Amniotic epithelial cell (primary cell): ENCODE measurements around the gene GJC2.
"Not testable (repeated sequence)": the region's sequence is repeated elsewhere in the genome, so short reads cannot be mapped to it uniquely, and the experiment has no call there.

Experiments used
- DNase-seq: peaks from one replicate; pipeline ENCODE4 v3.0.0-alpha.2; 2010; ENCODE audit warnings: low read depth

GJC2 gene

DNA sequence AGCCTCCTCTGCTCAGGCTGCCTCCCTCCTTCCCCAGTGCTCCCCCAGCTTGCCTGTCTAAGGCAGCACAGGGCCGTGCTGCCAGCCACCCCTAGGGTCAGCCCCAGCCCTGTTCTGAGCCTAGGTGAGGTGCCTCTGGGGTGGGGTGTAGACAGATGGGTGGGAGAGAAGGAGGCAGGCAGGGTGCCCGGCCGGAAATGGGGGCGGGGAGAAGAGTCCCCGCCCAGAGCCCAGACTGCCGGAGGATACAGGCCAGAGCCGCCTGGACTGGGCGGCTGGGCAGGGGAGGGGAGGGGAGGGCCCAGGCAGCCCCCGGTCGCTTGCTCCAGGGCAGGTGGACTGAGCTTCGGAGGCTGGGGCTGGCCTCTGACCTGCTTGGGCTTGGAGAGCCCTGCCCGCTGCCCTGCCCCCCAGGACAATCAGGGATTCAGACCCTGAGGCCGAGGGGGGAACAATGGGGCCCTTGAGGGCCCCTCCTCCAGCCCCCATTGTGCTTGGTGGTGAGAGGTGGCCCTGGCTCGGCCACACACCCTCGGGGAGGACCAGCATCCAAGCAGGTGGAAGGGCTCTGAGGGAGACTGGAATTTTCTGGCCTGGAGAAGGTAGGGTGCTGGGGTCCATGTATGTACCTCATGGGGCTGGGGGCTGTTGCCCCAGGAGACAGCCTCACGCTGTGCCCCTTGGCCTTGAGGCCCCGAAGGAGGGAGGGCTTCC, at the start of gene GJC2:
TSS of gene GJC2 (plus strand) at position 525 of the 714 bp plus-strand sequence. CDS start 7,829 bp downstream, outside the sequence.
- no peak for DNase-seq

DNA sequence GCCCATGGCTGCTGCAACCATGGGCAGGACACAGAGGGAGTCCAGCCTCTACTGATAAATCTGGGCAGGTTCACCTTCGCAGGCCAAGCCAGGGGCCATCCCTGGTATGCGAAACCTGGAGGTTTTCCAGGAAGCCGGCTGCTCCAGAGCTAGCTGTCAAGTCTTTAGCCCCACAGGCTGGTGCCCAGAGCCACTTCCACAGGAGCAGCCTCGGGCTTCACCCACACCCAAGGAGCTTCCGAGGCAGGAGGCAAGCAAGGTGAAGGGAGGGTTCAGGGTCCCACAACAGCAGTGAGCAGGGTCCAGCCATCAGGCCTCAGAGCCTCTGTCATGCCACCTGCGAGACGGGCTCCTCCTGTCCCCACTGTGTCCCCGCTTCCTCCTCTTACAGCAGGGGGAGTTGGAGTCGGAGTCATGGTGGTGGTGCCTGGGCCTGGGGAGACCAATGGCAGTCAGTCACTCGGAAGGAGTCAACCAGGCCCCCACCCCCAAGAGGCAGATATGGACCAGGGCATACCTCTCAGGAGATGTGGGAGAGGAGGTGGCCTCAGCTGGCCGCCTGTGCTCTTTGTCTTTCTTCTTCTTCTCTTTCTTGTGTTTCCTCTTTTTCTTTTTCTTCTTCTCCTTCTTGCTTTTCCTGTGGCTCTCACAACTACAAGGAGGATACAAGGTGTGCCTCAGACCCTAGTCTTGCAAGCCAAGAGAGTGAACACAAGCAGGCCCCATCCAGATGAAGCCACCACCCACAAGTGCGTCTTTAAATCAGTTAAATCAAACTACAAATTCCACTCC, 48.7 kb upstream of the GJC2 start:
- DNase-seq = no peak

DNA sequence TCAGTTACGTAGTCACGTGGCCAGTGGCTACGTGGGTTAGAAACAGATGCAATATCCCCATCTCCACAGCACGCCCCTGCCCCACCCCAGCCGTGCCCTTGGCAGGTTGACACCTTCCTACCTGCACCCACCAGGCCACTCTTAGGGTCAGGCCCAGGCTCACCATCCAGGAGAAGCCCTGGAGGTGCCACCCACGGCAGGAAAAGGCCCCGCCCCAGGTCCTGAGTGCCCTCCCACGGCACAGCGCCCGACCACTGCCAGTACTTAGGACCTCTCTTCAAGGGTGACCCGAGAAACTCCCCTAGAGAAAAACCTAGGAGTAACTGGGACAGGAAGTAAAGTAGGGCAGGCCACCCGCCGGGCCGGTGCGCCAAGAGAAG, 48.1 kb upstream of the GJC2 start:
- no peak for DNase-seq

DNA sequence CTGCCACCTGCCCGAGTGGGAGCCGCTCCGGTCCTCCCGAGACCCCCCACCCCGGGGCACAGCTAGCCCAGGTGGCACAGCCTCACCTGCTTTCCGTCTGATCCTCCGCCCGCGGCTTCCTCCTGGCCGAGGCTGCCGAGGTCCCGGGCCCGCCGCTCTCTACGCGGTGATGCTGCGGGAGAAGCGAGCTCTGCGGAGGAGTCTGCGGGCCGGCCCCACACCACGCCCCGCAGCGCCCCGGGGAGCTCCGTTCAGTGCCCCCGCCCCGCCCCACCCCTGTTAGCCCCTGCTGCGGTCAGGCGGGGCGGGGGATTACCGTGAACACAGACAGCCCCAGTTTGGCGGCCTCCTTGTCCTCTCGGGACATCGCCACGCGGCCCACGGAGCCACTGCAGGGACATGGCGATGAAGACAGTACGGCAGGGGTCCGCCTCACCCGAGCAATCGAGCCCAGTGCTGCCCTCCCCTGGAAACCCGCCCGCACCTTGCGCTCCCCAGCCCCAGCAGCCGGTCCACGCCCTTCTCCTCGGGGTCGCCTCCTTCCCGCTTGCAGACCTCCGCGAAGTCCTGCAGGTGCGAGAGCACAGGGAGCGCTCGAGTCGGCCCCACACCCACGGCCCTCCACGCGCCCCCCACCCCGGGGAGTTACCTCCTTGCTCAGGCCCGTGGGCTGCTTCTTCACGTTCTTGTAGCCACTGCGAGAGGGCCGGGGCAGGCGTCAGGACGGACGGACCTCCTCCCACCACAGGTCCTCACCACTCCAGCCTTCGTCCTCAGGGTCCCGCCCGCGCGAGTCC, 47.5 kb upstream of the GJC2 start:
- DNase-seq = no peak

DNA sequence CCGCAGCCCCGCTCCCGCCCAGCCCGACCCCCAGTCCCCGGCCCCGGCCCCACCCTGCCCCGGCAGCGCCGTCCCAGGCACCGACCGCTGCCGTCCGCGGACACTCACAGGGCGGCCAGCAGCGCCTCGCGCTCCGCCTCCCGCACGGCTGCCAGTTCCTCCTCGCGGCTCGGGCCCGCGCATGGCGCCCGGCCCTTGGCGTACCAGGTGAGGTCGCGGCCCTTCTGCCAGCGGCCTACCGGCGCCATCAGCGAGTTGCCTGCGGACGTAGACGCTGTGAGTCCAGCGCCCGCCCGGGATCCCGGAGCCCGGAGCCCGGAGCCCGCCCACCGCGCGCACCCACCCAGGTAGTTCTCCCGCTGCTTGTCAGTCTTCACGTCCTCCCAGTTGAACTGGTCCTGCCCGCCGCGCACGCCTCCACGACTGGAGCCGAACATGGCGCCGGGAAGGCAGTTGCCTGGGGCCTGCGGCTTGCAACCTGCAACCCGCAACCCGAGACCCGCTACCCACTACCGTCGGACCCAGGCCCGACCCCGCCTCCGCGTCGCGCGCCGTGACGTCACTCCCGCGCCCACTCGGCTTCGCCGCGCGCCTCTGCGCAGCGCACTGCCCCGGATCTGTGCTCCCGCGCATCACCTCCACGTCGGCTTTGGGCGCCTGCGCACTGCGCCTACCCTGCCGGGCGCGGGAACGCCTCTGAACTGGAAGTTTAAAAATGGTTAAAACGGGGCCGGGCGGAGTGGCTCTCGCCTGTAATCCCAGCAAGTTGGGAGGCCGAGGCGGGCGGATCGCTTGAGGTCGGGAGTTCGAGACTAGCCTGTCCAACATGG, 46.7 kb upstream of the GJC2 start, which contains the start of gene C1orf35:
TSS of gene C1orf35 (minus strand) at position 535 of the 830 bp plus-strand sequence. CDS start at position 437, 98 bp downstream.
- peak; percentile 81 for DNase-seq

DNA sequence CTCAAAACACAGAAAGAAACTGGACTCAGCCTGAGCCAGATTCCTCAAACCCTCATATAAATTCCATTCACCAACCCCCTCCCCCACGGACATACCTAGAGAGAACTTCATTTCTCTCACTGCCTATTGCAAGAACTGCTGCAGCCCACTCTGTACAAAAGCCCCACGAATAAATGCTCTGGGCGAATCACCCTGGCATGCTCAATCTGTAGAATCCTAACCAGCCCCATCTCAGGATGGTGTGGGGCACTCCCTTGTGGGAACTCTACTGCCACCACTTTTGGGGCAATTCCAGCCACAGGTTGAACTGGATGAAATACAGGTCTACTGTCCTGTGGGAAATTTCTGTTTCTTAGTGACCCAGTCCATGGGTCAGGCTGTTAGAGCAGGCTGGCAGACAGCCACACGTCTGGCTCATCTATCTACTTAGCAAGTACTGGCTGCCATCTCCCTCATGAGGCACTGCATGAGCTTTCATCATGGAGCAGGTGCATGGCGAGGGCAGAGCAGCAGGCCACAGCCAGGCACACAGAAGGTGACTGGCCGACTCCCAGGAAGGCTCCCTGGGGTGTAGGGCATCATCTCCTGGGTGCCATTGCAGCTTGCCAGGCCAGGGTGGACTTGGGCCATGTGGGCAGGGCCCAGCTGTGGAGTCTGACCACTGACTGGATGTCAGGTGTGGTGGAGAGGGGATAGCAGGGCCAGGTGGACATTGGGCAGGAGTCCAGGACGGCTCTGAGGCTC, 45.0 kb upstream of the GJC2 start:
- no peak for DNase-seq

DNA sequence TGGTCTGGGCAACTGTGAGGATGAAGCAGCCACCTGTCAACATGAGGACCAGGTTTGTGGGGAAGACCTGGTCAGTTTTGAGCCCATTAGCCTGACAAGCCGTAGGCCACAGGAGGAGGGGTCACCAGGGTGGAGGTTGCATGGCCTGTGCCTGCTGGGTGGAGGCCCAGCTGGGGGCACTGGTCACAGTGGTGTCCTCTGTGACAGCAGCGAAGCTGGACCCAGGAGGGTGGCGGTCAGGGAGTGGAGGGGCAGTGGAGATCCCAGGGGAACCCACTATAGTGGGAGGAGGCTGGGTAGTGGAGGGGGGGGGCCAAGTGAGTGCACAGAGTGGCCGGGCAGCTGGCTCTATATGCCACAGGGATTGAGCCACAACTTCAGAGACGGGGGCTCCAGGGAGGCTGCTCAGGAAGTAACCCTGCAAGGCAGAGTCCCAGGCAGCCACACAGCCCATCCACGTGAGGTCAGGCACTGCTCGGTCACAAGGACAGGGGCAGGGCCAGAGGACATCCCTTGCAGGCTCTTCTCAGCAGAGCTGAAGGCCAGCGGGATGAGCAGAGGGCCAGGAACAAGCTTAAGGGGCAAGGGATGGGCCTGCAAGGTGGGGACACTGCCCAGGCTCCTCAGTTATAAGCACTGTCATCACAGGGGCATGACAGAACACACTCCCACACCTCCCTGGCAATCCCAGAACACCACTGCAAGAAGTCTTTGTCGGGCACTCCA, 44.3 kb upstream of the GJC2 start:
- DNase-seq = no peak

DNA sequence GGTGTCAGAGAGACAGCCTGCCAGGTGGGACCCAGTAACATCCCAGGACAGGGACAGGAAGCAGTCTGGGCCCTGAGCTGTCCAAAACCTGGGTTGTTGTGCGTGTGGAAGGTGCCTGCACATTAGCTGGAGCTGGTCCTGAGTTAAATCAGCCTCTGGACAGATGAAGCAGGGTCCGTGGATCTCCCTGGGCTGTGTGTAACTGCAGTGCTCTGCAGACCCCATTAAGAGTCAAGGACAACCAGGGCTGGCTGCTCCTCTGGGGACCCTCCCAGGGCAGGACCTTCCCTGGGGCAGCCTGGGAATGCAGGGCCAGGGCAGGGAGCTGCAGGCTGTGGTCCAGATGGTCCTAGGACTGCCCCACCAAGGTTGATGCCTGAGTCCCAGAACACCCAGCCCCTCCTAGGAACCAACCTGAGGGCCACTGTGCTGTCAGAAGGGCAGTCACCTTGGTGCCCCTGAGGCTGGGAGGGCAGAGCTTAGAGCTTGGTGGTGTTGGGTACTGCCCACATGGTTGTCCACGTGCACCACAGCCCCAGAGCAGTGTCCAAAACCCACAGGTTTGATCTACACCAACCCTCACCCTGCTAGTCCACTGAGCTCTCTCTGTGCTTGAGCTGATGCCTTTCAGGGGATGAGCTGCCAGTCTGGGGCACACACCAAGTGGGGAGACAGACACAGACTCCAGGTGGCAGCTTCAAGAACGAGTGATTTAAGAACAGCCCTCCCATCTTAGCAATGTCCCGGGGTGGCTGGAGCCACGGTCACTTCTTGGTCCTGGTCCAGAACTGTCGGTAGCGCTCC, 43.5 kb upstream of the GJC2 start:
- no peak for DNase-seq

DNA sequence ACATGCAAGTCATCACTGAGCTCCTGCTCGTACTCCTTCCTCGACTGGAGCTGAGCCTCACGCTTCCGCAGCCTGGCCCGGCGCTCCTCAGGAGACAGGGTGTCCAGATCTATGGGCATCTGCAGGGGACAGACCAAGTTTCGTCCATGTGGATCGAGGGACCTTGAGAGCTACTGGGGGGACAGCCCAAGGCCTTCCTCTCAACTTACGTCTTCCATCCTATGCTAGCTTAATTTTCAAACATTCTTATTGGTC, 43.0 kb upstream of the GJC2 start:
- no peak for DNase-seq

DNA sequence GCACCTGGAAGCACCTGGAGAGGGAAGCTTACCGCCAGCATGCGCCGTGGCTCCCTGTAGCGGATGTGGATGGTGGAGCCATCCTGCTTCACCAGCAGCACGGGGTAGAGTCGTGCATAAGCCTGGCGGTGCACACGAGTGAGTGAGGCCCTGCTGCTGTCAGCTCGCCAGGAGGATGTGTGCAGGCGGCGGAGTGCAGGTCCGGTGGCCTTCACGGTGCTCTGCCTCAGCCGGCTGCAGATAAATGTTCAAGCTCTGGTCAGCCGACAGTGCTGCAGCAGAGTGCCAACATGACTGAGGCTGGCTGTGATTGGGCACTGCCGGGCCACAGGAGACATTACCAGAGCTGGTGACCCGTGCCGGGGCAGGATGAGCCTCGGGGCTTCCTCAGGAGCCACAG, 42.1 kb upstream of the GJC2 start:
- no peak for DNase-seq

DNA sequence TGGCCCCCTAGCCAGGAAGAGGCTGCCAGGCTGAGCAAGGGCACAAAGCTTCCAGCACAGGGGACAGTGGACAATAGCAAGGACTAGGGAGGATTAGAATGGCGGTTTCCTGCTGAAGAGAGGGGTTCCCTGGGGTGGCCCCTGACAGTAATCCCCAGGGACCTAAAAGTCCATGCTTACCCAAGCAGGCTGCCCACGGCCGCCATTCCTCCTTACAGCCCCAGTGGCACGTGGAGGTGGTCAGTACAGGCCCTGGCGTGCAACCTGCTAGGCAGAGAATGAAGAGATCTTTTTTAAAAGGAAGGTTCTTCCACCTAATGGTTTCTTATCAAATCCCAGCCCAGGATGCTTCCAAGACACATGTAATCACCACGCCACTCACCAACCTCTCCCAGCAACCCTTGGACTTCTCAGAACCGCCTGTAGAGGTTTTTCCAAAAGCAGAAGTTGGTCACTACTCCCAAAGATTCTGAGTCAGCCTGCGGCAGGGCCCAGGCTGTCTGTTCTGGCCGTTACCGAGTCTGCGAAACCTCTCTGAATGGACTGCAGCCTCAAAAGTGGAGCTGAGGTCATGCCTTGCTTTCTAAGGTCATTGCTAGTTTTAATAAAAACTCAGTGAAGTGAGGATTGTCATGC, 41.6 kb upstream of the GJC2 start:
- no peak for DNase-seq

DNA sequence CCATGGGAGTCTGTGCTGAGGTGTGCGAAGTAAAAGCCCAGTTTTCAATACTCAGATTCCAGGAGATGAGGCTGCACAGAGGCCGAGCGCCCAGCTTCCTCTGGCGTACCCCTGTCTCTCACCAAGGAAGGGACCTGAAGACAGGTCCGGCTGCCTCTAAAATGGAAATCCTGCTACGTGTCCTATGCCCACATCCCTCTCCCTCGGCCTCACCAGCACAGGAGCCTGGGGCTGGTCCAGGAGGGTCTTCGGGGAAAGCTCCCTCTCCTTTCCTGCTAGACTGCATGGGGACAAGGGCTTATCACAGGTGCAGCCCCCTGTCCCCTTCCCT, 41.0 kb upstream of the GJC2 start:
- DNase-seq = no peak

DNA sequence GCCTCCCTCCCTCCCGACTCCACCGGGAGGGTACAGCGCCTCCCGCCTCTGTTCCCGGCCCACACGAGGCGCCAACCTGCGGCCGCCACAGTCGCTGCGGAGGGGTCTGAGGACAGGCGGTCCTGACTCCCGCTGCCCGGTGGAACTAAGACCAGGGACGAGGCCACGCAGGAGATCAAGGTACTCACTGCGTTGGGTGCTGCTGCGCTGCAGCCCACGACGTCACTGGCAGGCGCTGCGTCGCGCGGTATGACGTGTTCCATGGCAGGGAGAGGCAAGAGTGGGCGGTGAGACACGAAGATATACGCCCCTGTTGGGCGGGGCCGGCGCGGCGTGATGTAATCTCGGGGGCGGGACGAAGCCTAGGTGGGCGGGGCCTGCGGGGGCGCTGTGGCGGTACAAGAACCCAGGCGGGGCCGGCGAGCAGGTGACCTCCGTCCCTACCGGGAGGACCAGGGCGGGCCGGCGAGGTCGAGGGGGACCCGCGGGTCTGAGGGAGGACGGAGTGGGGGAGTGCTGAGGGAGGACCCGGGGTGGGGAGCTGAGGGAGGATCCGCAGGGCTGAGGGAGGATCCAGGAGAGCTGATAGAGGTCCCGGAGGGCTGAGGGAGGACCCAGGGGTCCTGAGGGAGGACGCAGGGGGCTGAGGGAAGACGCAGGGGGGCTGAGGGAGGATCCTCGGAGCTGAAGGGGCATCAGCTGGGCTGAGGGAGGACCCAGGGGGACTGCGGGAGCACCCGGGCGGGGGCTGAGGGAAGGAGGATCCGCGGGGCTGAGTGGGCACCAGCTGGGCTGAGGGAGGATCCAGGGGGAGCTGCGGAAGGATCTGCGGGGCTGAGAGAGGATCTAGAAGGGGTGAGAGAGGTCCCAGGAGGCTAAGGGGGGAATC, 40.4 kb upstream of the GJC2 start, which contains the start of gene MRPL55:
TSS of gene MRPL55 (minus strand) at position 227 of the 889 bp plus-strand sequence. CDS start 1,039 bp downstream, outside the sequence.
- peak; percentile 92 for DNase-seq

DNA sequence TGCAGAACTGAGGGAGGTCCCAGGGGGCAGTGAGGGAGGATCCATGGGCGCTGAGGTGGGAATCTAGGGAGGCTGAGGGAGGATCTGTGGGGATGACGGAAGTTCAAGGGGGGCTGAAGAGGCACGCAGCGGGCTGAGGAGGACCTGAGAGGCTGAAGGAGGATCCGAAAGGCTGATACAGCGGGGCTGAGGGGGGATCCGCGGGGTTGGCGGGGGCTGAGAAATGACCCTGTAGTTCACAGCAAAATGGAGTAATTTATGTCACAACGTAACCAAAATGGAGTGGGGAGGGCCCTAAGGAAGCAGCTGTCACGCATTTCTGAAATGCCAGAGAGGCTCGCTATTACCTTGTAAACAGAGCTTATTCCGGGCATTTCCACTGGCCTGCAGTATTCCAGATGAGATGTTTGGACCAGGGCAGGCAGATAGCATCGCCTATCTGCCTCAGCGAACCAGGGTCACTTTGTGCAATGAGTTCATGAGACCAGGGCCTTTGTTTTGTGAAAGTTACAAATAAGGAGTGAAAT, 39.7 kb upstream of the GJC2 start:
- DNase-seq = peak; percentile 71

DNA sequence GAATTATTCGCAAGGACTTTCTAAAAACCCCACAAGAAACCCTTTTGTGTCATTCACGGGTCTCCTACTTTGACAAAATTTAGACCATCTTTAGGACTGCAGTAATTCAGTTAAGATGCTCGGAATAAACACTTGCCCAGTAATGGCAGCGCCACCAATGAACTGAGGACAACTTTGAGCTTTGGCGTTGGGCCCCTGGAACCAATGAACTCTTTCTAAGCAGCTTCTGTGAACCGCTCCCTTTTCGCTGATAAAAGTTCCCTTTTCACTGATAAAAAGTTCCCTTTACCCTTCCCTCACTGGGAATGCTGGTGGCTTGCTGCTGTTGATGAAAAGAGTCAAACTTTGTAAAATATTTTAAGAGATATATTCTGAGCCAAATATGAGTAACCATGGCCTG, 39.2 kb upstream of the GJC2 start:
- no peak for DNase-seq

DNA sequence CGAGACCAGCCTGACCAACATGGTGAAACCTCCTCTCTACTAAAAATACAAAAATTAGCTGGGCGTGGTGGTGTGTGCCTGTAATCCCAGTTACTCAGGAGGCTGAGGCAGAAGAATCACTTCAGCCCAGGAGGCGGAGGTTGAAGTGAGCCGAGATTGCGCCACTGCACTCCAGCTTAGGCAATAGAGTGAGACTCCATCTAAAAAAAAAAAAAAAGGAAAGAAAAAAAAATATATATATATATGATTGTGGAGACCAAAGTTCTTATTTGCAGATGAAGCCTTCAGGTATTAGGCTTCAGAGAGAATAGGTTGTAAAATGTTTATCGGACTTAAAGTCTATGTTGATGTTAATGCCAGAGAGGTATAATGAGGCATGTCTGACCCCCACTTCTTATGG, 38.4 kb upstream of the GJC2 start:
- DNase-seq = not testable (repeated sequence)

DNA sequence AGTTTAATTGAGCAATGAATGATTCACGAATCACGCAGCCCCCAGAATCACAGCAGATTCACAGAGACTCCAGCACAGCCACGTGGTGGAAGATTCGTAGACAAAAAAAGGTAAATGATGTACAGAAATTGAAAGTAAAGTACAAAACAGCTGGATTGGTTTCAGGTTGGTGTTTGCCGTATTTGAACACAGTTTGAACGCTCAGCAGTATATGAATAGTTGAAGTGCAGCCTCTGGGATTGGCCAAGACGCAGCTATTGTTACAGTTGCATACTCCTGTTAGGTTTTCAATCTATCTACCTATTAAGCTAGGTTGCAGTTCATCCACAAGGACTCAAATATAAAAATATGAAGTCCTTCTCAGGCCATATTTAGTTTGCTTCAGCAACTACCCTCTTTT, 37.6 kb upstream of the GJC2 start:
- DNase-seq = no peak

DNA sequence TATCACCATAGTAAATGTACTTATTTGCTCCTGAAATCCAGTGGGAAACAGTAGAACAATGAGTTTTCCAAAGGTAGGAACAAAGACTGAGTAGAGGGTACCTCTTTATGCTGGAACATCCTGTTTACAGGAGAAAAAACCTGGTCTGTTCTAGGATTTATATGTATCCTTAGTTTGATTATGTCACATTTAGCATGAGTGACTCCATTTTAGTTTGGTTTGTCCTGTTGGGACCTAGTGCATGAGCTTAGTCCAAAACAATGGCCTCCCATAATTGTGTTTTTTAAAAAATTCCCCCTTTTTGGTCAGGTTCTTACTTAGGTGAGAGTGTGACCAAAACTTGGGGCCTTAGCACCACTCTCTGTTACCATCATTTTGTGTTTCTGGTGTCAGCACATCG, 37.1 kb upstream of the GJC2 start:
- DNase-seq = no peak
